Ishikawa (cell line): Measurements from ENCODE around the gene ZNFX1.

Source experiments
- CEBPB ChIP-seq: IDR thresholded peaks from 2 replicates; pipeline ENCODE4 v1.6.1; 2012
- RAD21 ChIP-seq: IDR thresholded peaks from 2 replicates; pipeline ENCODE4 v1.6.1; 2012; ENCODE audit warnings: low read depth

DNA sequence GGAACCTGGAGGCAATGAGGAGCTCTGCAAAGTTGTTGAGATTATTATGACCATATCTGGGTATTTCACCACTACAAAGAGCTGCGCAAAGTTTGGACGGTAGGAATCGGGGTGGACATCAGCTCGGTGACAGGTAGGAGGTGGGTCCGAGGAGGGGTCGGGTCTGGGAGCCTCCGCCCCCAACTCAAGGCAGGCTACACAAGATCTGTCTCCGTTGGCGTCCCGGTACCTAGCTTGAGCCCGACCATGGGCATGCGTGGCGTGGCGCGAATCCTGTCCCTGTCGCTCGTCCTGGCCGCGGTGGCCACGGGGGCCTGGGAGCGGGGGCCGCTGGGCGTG lies 40.2 kb upstream of the ZNFX1 start:
- no peak for TF ChIP-seq CEBPB
- no peak for TF ChIP-seq RAD21
